Gastrocnemius medialis (tissue), 4 donors: ENCODE measurements around the gene PCDH12. TPM values are rescaled to one million over a fixed set of nuclear protein-coding genes. Genes with fewer than 3 reads are reported as not detected.

ENCODE experiments used
- ATAC-seq, 2 donors: fragments of 150-250 bp; one replicate each; pipeline ENCODE4 v1.9.1; 2016
- DNase-seq, 2 donors: peaks; one replicate each; pipeline ENCODE4 v3.0.0-alpha.2; 2019
- H3K27ac ChIP-seq, 4 donors: fragments of 200-600 bp; sonication (generic); 1 replicate in 1 of 4; 2 replicates in 3 of 4; pipeline ENCODE4 v1.5.1; 2016 to 2018; ENCODE audit warnings: mild to moderate bottlenecking in 2 of 4, moderate library complexity in 1 of 4
- H3K27me3 ChIP-seq, 3 donors: fragments of 200-600 bp; sonication (generic) in 2 of 3; 1 replicate in 1 of 3; 2 replicates in 2 of 3; pipeline versions ENCODE4 v1.5.1 to v1.6.0; 2016 to 2019; ENCODE audit warnings: mild to moderate bottlenecking in 1 of 3, moderate library complexity in 1 of 3
- H3K36me3 ChIP-seq, 2 donors: fragments of 200-600 bp; sonication (generic) in 1 of 2; one replicate each; pipeline ENCODE4 v1.5.1; 2017 to 2018
- H3K4me1 ChIP-seq, 2 donors: fragments of 200-600 bp; sonication (generic) in 1 of 2; one replicate each; pipeline ENCODE4 v1.5.1; 2016 to 2017; ENCODE audit warnings: mild to moderate bottlenecking in 2 of 2
- H3K4me3 ChIP-seq, 4 donors: fragments of 200-600 bp; sonication (generic) in 3 of 4; 1 replicate in 1 of 4; 2 replicates in 3 of 4; pipeline ENCODE4 v1.5.1; 2016 to 2019; ENCODE audit warnings: mild to moderate bottlenecking in 2 of 4
- H3K9me3 ChIP-seq, 3 donors: fragments of 200-600 bp; sonication (generic) in 2 of 3; 1 replicate in 1 of 3; 2 replicates in 2 of 3; pipeline ENCODE4 v1.5.1; 2016 to 2019
- CTCF ChIP-seq, 5 experiments: fragments of 450-650 bp in 3 of 5; fragments of 200-600 bp in 2 of 5; sonication (generic) in 2 of 5; IDR thresholded peaks in 4 of 5; conservative IDR thresholded peaks in 1 of 5; 1 replicate in 4 of 5; 2 replicates in 1 of 5; pipeline ENCODE4 v1.5.1; 2016 to 2019; ENCODE audit warnings: antibody characterized with exemption in 5 of 5, mild to moderate bottlenecking in 3 of 5, moderate library complexity in 3 of 5
- POLR2A ChIP-seq, 2 donors: fragments of 450-650 bp; IDR thresholded peaks; one replicate each; pipeline ENCODE4 v1.6.1; 2017; ENCODE audit warnings: antibody characterized with exemption in 2 of 2, mild to moderate bottlenecking in 2 of 2, moderate library complexity in 2 of 2
- in situ Hi-C, 4 donors: fragments of 200-750 bp; cut with MboI; loops; one replicate each; pipeline versions ENCODE4 v1.15.0 to v1.8.0; 2017; ENCODE audit warnings: low sequenced_read_pairs in 4 of 4
- intact Hi-C: fragments of 100-400 bp; cut with DNase I; formaldehyde crosslinking; loops from one replicate; pipeline ENCODE4 v1.15.1; 2023; ENCODE audit warnings: low total_unique reads
- total RNA-seq, 4 donors: library from RNA; depleted of rRNA; stranded (reverse); fragments of >200 nt; gene quantifications; one replicate each; pipeline versions ENCODE4 v1.1.0 to v1.2.3, GENCODE V29; 2016

The PCDH12 gene
- total RNA-seq, 4 donors from 2014 or later = 2.1 to 13.6 (median 3.6) TPM

- Histone ChIP-seq H3K4me3 (no peak overlapping the region), H3K9me3 (no peaks in the 10 kb centered on the region), H3K36me3 (peaks cover 0 to 94% of the 10 kb centered on the region in 2 donors), H3K4me1 (peaks cover 8 to 22% of the 10 kb centered on the region in 2 donors), H3K27me3 (no peaks in the 10 kb centered on the region), H3K27ac (peak overlapping the region in 1 of 4 donors; percentile 11)
- TF ChIP-seq POLR2A (IDR thresholded peaks at IDR 0.05) = no peak
- TF ChIP-seq CTCF (IDR thresholded peaks at IDR 0.05 in 4 of 5, conservative IDR thresholded peaks at IDR 0.05 in 1 of 5) = no peak
- DNase-seq (no peak), ATAC-seq (no peak)
- intact Hi-C loops = no loop called here
- in situ Hi-C loops = no loop called here
Measured at GRCh38 chr5:141933151-141933550, 24.9 kb downstream of the PCDH12 start.

- Histone ChIP-seq H3K4me1 (peaks cover 8 to 33% of the 10 kb centered on the region in 2 donors), H3K27me3 (no peaks in the 10 kb centered on the region), H3K4me3 (no peak overlapping the region), H3K27ac (no peak overlapping the region), H3K36me3 (peaks cover 0 to 97% of the 10 kb centered on the region in 2 donors), H3K9me3 (no peaks in the 10 kb centered on the region)
- in situ Hi-C loops = no loop called here
- TF ChIP-seq POLR2A (IDR thresholded peaks at IDR 0.05) = no peak
- TF ChIP-seq CTCF (IDR thresholded peaks at IDR 0.05 in 4 of 5, conservative IDR thresholded peaks at IDR 0.05 in 1 of 5) = no peak
- no peak for DNase-seq
- intact Hi-C loops = no loop called here
- ATAC-seq = no peak
Measured at GRCh38 chr5:141931694-141932093, 26.3 kb downstream of the PCDH12 start.

- H3K27ac ChIP-seq = peak overlapping the region; percentile 70 to 88 (median 78)
- intact Hi-C loops (loop anchor here (10.0 kb wide), 1 partner anchor 605 kb away; the partner anchor contains the start of gene TAF7), in situ Hi-C loops (no loop called here)
- peaks cover 11 to 34% of the 10 kb centered on the region in 2 donors for H3K4me1 ChIP-seq
- DNase-seq (peak; percentile 49 to 75), ATAC-seq (peak; percentile 92 to 94)
- H3K27me3 ChIP-seq = no peaks in the 10 kb centered on the region
- H3K9me3 ChIP-seq = no peaks in the 10 kb centered on the region
- peaks cover 0 to 92% of the 10 kb centered on the region in 2 donors for H3K36me3 ChIP-seq
- no peak overlapping the region for H3K4me3 ChIP-seq
- TF ChIP-seq CTCF (IDR thresholded peaks at IDR 0.05 in 4 of 5, conservative IDR thresholded peaks at IDR 0.05 in 1 of 5) = no peak
- no peak for TF ChIP-seq POLR2A (IDR thresholded peaks at IDR 0.05)
Measured at GRCh38 chr5:141929398-141930058, 28.5 kb downstream of the PCDH12 start.

- TF ChIP-seq POLR2A (IDR thresholded peaks at IDR 0.05) (no peak), CTCF (IDR thresholded peaks at IDR 0.05 in 4 of 5, conservative IDR thresholded peaks at IDR 0.05 in 1 of 5) (no peak)
- H3K36me3 ChIP-seq = peaks cover 0 to 77% of the 10 kb centered on the region in 2 donors
- peak in 1 of 2 donors; percentile 53 for DNase-seq
- no peak for ATAC-seq
- in situ Hi-C loops (no loop called here), intact Hi-C loops (loop anchor here (10.0 kb wide), 1 partner anchor 603 kb away; the partner anchor contains the start of gene TAF7)
- peak overlapping the region; percentile 70 to 88 (median 78) for H3K27ac ChIP-seq
- no peaks in the 10 kb centered on the region for H3K27me3 ChIP-seq
- peaks cover 18 to 42% of the 10 kb centered on the region in 2 donors for H3K4me1 ChIP-seq
- H3K4me3 ChIP-seq = no peak overlapping the region
- no peaks in the 10 kb centered on the region for H3K9me3 ChIP-seq
Measured at GRCh38 chr5:141928051-141928450, 30.0 kb downstream of the PCDH12 start.
